IPS DF 6.9 (cell line): Measurements from ENCODE around the gene CXCL16.
"Not testable (repeated sequence)": the region's sequence is repeated elsewhere in the genome, so short reads cannot be mapped to it uniquely, and the experiment has no call there.

Source experiments
- DNase-seq: peaks from one replicate; pipeline ENCODE4 v3.0.0-alpha.2; 2013; ENCODE audit warnings: low read depth, low spot score
- H3K27ac ChIP-seq: one replicate; pipeline ENCODE4 v1.5.1; 2013; ENCODE audit warnings: low read length, control low read depth
- H3K27me3 ChIP-seq: 2 replicates; pipeline ENCODE4 v1.6.1; 2013; ENCODE audit warnings: mild to moderate bottlenecking, low read length; ENCODE audit not compliant: control insufficient read depth, insufficient read depth
- H3K36me3 ChIP-seq: 2 replicates; pipeline ENCODE4 v1.6.1; 2013; ENCODE audit warnings: low read length; ENCODE audit not compliant: control insufficient read depth, insufficient read depth
- H3K4me1 ChIP-seq: 2 replicates; pipeline ENCODE4 v1.6.1; 2013; ENCODE audit warnings: low read length; ENCODE audit not compliant: control insufficient read depth, insufficient read depth
- H3K4me3 ChIP-seq: 2 replicates; pipeline ENCODE4 v1.5.1; 2013; ENCODE audit warnings: mild to moderate bottlenecking, low read length
- H3K9me3 ChIP-seq: 2 replicates; pipeline ENCODE4 v1.6.1; 2013; ENCODE audit warnings: low read length, inconsistent platforms; ENCODE audit not compliant: control insufficient read depth, insufficient read depth
- WGBS: extraction: QIAGEN DNeasy Blood & Tissue Kit; methylation state at CpG from one replicate; pipeline ENCODE4 v1.1.7; 2013; ENCODE audit warnings: mixed read lengths, missing lambda C conversion rate; ENCODE audit not compliant: insufficient read length, insufficient coverage; 5-methylcytosine and 5-hydroxymethylcytosine counted together

The CXCL16 gene

GRCh38 chr17:4696437-4696805 is 43.3 kb downstream of the CXCL16 start:
- Histone ChIP-seq H3K36me3 (no peaks in the 10 kb centered on the region), H3K4me1 (no peaks in the 10 kb centered on the region), H3K27me3 (no peaks in the 10 kb centered on the region), H3K4me3 (no peak overlapping the region), H3K9me3 (no peaks in the 10 kb centered on the region), H3K27ac (no peak overlapping the region)
- no CpG with 5 or more reads among the region's 6 CpGs for WGBS
- DNase-seq: no peak

GRCh38 chr17:4693416-4693815 is 46.3 kb downstream of the CXCL16 start:
- peaks cover 5% of the 10 kb centered on the region; the same call in 1 of the 2 replicates for H3K36me3 ChIP-seq
- H3K27me3 ChIP-seq: no peaks in the 10 kb centered on the region
- DNase-seq: no peak
- no peaks in the 10 kb centered on the region for H3K4me1 ChIP-seq
- no CpG with 5 or more reads among the region's 9 CpGs for WGBS
- no peaks in the 10 kb centered on the region for H3K9me3 ChIP-seq
- H3K27ac ChIP-seq: no peak overlapping the region
- no peak overlapping the region for H3K4me3 ChIP-seq

- H3K27me3 ChIP-seq: no peaks in the 10 kb centered on the region
- WGBS: no CpG with 5 or more reads among the region's 8 CpGs
- DNase-seq: no peak
- no peak overlapping the region for H3K4me3 ChIP-seq
- peaks cover 5% of the 10 kb centered on the region; the same call in 1 of the 2 replicates for H3K36me3 ChIP-seq
- no peaks in the 10 kb centered on the region for H3K9me3 ChIP-seq
- H3K4me1 ChIP-seq: no peaks in the 10 kb centered on the region
- no peak overlapping the region for H3K27ac ChIP-seq
These were observed 48.0 kb downstream of the CXCL16 start for GRCh38 chr17:4691686-4692085.

GRCh38 chr17:4690745-4691144 is 49.0 kb downstream of the CXCL16 start:
- Histone ChIP-seq H3K4me1 (no peaks in the 10 kb centered on the region), H3K4me3 (no peak overlapping the region), H3K27me3 (no peaks in the 10 kb centered on the region), H3K27ac (no peak overlapping the region), H3K36me3 (peaks cover 5% of the 10 kb centered on the region; the same call in 1 of the 2 replicates), H3K9me3 (no peaks in the 10 kb centered on the region)
- WGBS: no CpG with 5 or more reads among the region's 2 CpGs
- DNase-seq: no peak

GRCh38 chr17:4689872-4690271 is 49.9 kb downstream of the CXCL16 start:
- not testable (repeated sequence) for H3K27me3 ChIP-seq

GRCh38 chr17:4683739-4684138 is 56.0 kb downstream of the CXCL16 start:
- not testable (repeated sequence) for H3K36me3 ChIP-seq, DNase-seq, H3K27ac ChIP-seq, H3K27me3 ChIP-seq, H3K9me3 ChIP-seq, H3K4me3 ChIP-seq, H3K4me1 ChIP-seq
- WGBS: no CpG with 5 or more reads among the region's 5 CpGs

More at GRCh38 chr17:4689872-4690271, 49.9 kb downstream of the CXCL16 start:
- H3K9me3 ChIP-seq, H3K4me3 ChIP-seq, H3K4me1 ChIP-seq, DNase-seq, H3K36me3 ChIP-seq, H3K27ac ChIP-seq: not testable (repeated sequence)
- WGBS: no CpG with 5 or more reads among the region's 12 CpGs
